Stimulated activated naive B cell treated with anti-CD40 and anti-IgM and Interleukin-4, amounts not matched to agents 10 μg/mL and 1 μg/mL and 100 μg/mL, for 72 hours (primary cell): ENCODE data around the gene KLF13.

Experiments
- ATAC-seq, 2 donors: fragments of 150-1000 bp; cut with Tn5 transposase; replicated peaks; 2 replicates each; pipeline ENCODE4 v1.10.0; 2021; ENCODE audit warnings: moderate library complexity in 1 of 2
- DNase-seq: peaks from one replicate; pipeline ENCODE4 v3.0.0; 2021
- H3K27ac Mint-ChIP-seq: one replicate; pipeline ENCODE4 v1.8.0; 2022; ENCODE audit warnings: mild to moderate bottlenecking, mixed read lengths
- H3K27me3 Mint-ChIP-seq, 2 donors: one replicate each; pipeline ENCODE4 v1.8.0; 2022; ENCODE audit warnings: mixed read lengths in 2 of 2
- H3K36me3 Mint-ChIP-seq, 2 donors: one replicate each; pipeline ENCODE4 v1.8.0; 2022; ENCODE audit warnings: mixed read lengths in 2 of 2, mild to moderate bottlenecking in 1 of 2
- H3K4me1 Mint-ChIP-seq, 2 donors: one replicate each; pipeline ENCODE4 v1.8.0; 2022; ENCODE audit warnings: mixed read lengths in 2 of 2, mild to moderate bottlenecking in 1 of 2
- H3K4me3 Mint-ChIP-seq, 2 donors: one replicate each; pipeline ENCODE4 v1.8.0; 2022; ENCODE audit warnings: mild to moderate bottlenecking in 2 of 2, mixed read lengths in 2 of 2, moderate library complexity in 1 of 2
- H3K9me3 Mint-ChIP-seq, 2 donors: one replicate each; pipeline ENCODE4 v1.8.0; 2022; ENCODE audit warnings: mixed read lengths in 2 of 2, mild to moderate bottlenecking in 1 of 2

KLF13 gene

DNA sequence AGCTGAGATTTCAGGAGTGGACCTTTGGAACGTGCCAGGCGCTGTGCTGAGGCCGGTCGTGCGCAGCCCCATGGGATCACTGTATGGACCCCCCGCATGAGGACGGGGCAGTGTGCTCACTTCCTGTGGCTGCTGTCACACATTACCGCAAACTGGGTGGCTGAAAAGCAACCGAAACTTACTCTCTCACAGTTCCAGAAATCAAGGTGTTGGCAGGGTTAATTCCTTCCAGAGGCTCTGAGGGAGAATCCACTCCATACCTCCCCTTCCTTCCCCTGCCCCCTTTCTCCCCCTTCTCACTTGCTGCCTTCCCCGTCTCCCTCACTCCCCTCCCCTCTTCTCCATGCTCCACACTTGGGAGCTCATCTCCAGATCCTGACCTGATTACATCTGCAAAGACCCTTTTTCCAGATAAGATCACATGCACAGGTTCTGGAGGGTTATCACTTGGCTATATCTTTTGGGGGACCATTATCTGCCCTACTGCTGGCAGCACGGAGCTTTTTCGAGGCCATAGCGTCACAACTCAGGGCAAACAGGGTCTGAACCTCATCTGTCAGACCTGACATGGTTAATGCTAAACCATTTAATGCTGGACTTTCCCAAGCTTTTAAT is 41.2 kb downstream of the KLF13 start:
- Mint-ChIP-seq H3K27ac (peak overlapping the region; percentile 91), H3K9me3 (peaks cover 0 to 5% of the 10 kb centered on the region in 2 donors), H3K36me3 (peaks cover 24 to 53% of the 10 kb centered on the region in 2 donors), H3K4me3 (peak overlapping the region; percentile 17 to 41), H3K4me1 (peaks cover 64 to 96% of the 10 kb centered on the region in 2 donors), H3K27me3 (no peaks in the 10 kb centered on the region)
- DNase-seq (no peak), ATAC-seq (peak; percentile 38 to 41)

GRCh38 chr15:31369727-31370126 is 43.1 kb downstream of the KLF13 start:
- peaks cover 0 to 5% of the 10 kb centered on the region in 2 donors for H3K9me3 Mint-ChIP-seq
- peaks cover 29 to 52% of the 10 kb centered on the region in 2 donors for H3K36me3 Mint-ChIP-seq
- no peak for DNase-seq
- H3K4me1 Mint-ChIP-seq: peaks cover 53 to 95% of the 10 kb centered on the region in 2 donors
- no peak overlapping the region for H3K4me3 Mint-ChIP-seq
- H3K27ac Mint-ChIP-seq: peak overlapping the region; percentile 67
- H3K27me3 Mint-ChIP-seq: no peaks in the 10 kb centered on the region
- ATAC-seq: no peak

DNA sequence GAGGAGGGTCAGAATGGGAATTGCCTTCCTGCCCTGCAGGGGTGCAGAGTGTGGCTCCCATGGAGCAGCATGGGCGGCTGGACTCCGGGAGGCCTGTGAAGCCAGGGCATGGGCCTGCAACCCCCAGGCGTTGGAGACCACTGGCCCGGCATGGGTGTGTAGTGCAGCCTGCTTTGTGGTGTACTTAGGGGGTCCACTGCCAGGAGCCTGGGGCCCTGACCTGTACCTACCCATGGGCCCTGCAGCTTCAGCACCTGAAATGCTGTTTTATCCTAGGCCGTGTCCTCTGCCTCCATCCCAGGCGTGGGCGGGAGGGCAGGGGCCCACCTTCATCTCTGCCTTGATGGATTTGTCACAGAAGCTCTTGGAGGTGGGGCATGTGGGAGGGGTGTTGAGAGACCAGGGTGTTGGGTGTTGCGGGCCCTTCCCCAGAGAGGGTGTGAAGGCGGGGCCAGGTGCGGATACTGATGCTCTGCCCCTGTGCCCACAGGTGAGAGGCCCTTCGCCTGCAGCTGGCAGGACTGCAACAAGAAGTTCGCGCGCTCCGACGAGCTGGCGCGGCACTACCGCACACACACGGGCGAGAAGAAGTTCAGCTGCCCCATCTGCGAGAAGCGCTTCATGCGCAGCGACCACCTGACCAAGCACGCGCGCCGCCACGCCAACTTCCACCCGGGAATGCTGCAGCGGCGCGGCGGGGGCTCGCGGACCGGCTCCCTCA is 45.0 kb downstream of the KLF13 start:
- H3K4me1 Mint-ChIP-seq: peaks cover 45 to 95% of the 10 kb centered on the region in 2 donors
- H3K27ac Mint-ChIP-seq: peak overlapping the region; percentile 14
- no peak for DNase-seq
- peaks cover 0 to 5% of the 10 kb centered on the region in 2 donors for H3K9me3 Mint-ChIP-seq
- H3K27me3 Mint-ChIP-seq: no peaks in the 10 kb centered on the region
- no peak for ATAC-seq
- H3K36me3 Mint-ChIP-seq: peaks cover 31 to 64% of the 10 kb centered on the region in 2 donors
- H3K4me3 Mint-ChIP-seq: no peak overlapping the region

- H3K9me3 Mint-ChIP-seq: peaks cover 0 to 5% of the 10 kb centered on the region in 2 donors
- no peak overlapping the region for H3K4me3 Mint-ChIP-seq
- H3K4me1 Mint-ChIP-seq: peaks cover 38 to 86% of the 10 kb centered on the region in 2 donors
- DNase-seq: no peak
- H3K27me3 Mint-ChIP-seq: no peaks in the 10 kb centered on the region
- H3K27ac Mint-ChIP-seq: no peak overlapping the region
- peaks cover 31 to 58% of the 10 kb centered on the region in 2 donors for H3K36me3 Mint-ChIP-seq
- ATAC-seq: no peak
These were observed 46.0 kb downstream of the KLF13 start for GRCh38 chr15:31372635-31373091.

DNA sequence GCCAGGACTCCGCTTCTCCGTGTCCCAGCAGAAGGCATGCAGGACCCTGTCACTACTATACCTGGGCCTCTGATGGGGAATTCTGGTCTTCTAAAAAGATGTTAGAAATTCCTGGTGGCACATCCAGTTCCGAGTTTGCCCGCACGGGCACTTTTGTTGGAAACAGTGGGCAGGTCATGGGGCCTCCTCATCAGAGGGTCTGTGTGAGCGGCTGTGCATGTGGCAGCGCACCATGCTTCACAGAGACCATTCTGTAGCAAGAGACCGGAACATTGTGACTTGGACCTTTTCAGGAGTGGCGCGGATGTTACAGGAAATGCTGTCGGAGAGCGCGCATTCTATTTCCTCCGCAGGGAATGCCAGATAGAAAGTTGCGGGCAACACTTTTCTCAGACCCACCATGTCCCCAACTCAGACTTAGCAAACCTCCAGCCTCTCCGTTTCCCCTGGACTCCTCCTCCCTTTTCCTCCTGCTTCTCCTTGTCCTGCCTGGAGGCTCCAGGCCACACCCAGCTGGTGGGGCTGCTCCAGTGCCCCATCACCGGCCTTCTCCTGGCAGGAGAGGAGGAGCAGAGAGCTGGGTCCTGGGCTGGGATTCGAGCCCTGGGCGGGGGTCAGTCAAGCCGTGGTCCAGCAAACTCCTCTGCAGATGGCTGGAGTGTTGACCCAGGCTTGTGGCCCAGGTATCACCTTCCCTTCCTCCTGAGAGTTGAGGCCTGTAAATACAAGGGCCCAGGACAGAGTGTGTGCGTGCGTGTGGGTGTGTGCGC is 46.6 kb downstream of the KLF13 start:
- Mint-ChIP-seq H3K27ac (peak overlapping the region; percentile 81), H3K36me3 (peaks cover 31 to 56% of the 10 kb centered on the region in 2 donors), H3K4me3 (no peak overlapping the region)

GRCh38 chr15:31373970-31374369 is 47.3 kb downstream of the KLF13 start:
- no peak for ATAC-seq
- Mint-ChIP-seq H3K27me3 (no peaks in the 10 kb centered on the region), H3K9me3 (peaks cover 0 to 4% of the 10 kb centered on the region in 2 donors)

More for the DNA sequence above, 46.6 kb downstream of the KLF13 start:
- H3K9me3 Mint-ChIP-seq: peaks cover 0 to 5% of the 10 kb centered on the region in 2 donors
- no peaks in the 10 kb centered on the region for H3K27me3 Mint-ChIP-seq
- peaks cover 36 to 86% of the 10 kb centered on the region in 2 donors for H3K4me1 Mint-ChIP-seq
- ATAC-seq: no peak
- no peak for DNase-seq

DNA sequence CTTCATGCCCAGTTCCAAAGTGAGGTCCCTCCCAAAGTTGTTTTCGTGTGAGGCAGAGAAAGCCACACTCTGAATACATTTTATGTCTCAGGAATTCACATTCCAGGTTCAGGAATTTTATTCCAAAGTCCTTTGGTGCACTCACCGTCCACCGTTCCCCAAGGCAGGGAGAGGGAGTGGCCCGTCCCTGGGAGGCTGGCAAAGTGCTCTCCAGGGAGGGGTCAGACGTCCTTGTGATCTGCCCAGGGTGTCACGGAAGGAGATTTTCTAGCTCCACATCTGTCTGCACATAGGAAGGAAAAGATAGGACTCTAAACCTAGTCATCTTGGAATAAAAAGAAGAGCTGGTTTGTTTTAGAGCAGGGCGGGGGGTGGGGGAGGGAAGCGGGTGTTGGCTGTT is 47.9 kb downstream of the KLF13 start:
- Mint-ChIP-seq H3K27ac (peak overlapping the region; percentile 56), H3K36me3 (peaks cover 32 to 61% of the 10 kb centered on the region in 2 donors), H3K27me3 (no peaks in the 10 kb centered on the region), H3K4me1 (peaks cover 40 to 84% of the 10 kb centered on the region in 2 donors), H3K4me3 (no peak overlapping the region), H3K9me3 (peaks cover 0 to 3% of the 10 kb centered on the region in 2 donors)
- ATAC-seq (no peak), DNase-seq (no peak)

More at GRCh38 chr15:31373970-31374369, 47.3 kb downstream of the KLF13 start:
- peak overlapping the region; percentile 81 for H3K27ac Mint-ChIP-seq
- peaks cover 40 to 86% of the 10 kb centered on the region in 2 donors for H3K4me1 Mint-ChIP-seq
- H3K36me3 Mint-ChIP-seq: peaks cover 33 to 61% of the 10 kb centered on the region in 2 donors
- no peak overlapping the region for H3K4me3 Mint-ChIP-seq
- no peak for DNase-seq

DNA sequence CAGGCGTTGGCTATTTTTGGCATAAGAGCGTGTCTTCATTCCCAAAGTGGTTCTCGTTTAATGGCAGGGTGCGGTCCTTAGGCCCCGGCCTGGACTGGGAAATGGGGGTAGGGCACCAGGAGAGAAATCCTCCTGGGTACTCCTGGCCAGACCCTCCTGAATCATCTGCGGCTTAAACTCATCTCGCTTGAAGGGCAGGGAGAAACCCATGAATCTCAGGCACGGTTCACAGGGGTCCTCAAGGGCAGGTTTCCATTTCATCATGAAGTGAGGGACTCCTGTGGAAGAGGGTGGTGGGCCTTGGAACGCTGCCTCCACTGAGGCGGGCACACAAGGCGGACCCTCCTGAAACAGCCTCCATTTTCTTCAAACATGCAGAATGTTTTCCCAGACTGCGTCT is 48.4 kb downstream of the KLF13 start:
- Mint-ChIP-seq H3K27ac (peak overlapping the region; percentile 9), H3K4me3 (no peak overlapping the region), H3K9me3 (no peaks in the 10 kb centered on the region), H3K36me3 (peaks cover 35 to 61% of the 10 kb centered on the region in 2 donors), H3K27me3 (no peaks in the 10 kb centered on the region), H3K4me1 (peaks cover 35 to 79% of the 10 kb centered on the region in 2 donors)
- ATAC-seq (no peak), DNase-seq (no peak)

GRCh38 chr15:31375772-31376171 is 49.1 kb downstream of the KLF13 start:
- Mint-ChIP-seq H3K9me3 (no peaks in the 10 kb centered on the region), H3K36me3 (peaks cover 40 to 63% of the 10 kb centered on the region in 2 donors), H3K27ac (no peak overlapping the region), H3K4me1 (peaks cover 33 to 71% of the 10 kb centered on the region in 2 donors), H3K27me3 (no peaks in the 10 kb centered on the region), H3K4me3 (no peak overlapping the region)
- ATAC-seq (no peak), DNase-seq (no peak)

DNA sequence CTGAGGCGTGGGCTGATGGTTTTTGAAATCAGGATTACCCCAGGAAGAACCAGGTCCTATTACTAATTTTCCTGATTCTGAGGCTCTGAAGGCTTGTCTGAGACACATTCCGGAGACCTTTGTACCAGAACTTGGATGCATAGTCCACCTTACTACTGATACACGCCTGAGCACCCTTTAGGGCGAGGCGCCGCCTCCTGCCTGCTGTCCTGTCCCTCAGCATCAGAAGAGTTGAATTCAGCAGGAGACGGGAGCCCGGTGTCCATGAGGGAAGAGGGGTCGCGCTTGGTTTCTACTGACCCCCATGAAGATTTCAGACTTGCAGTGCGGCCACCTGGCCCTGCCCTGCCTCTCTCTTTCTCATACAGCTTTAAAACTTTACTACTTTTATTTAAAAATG is 49.9 kb downstream of the KLF13 start:
- no peak for DNase-seq
- Mint-ChIP-seq H3K27me3 (no peaks in the 10 kb centered on the region), H3K4me3 (no peak overlapping the region)

DNA sequence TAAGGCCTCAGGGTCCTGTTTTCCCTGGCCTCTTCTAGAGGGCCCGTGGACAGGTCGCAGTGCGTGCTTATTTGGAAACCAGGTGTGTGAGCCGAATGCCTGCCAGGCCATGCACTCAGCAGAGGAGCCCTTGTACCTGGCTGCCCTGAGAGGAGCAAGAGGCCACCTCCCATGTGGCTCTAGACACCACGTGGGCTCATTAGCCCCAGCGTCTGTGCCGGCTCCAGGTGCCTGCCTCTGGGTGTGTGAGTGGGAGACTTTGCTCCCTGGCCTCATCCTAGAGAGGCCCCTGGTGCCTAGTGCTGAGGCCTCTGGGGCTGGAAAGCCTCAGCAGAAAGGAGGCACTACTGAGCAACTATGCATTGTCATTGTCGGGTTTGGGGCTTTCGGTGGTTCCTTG is 50.4 kb downstream of the KLF13 start:
- Mint-ChIP-seq H3K4me1 (peaks cover 26 to 70% of the 10 kb centered on the region in 2 donors), H3K36me3 (peaks cover 46 to 67% of the 10 kb centered on the region in 2 donors), H3K27ac (no peak overlapping the region), H3K9me3 (peaks cover 0 to 4% of the 10 kb centered on the region in 2 donors), H3K4me3 (no peak overlapping the region), H3K27me3 (no peaks in the 10 kb centered on the region)
- no peak for DNase-seq
- ATAC-seq: no peak

More for the DNA sequence above, 49.9 kb downstream of the KLF13 start:
- H3K27ac Mint-ChIP-seq: peak overlapping the region; percentile 20
- H3K36me3 Mint-ChIP-seq: peaks cover 45 to 64% of the 10 kb centered on the region in 2 donors
- ATAC-seq: no peak
- H3K4me1 Mint-ChIP-seq: peaks cover 28 to 68% of the 10 kb centered on the region in 2 donors
- H3K9me3 Mint-ChIP-seq: peaks cover 0 to 4% of the 10 kb centered on the region in 2 donors

- Mint-ChIP-seq H3K36me3 (peaks cover 36 to 63% of the 10 kb centered on the region in 2 donors), H3K4me3 (no peak overlapping the region), H3K4me1 (peaks cover 28 to 64% of the 10 kb centered on the region in 2 donors), H3K27me3 (no peaks in the 10 kb centered on the region), H3K27ac (peak overlapping the region; percentile 80), H3K9me3 (peaks cover 0 to 4% of the 10 kb centered on the region in 2 donors)
- ATAC-seq (peak in 1 of 2 donors; percentile 19), DNase-seq (no peak)
These were observed 51.8 kb downstream of the KLF13 start for GRCh38 chr15:31378363-31378903.

DNA sequence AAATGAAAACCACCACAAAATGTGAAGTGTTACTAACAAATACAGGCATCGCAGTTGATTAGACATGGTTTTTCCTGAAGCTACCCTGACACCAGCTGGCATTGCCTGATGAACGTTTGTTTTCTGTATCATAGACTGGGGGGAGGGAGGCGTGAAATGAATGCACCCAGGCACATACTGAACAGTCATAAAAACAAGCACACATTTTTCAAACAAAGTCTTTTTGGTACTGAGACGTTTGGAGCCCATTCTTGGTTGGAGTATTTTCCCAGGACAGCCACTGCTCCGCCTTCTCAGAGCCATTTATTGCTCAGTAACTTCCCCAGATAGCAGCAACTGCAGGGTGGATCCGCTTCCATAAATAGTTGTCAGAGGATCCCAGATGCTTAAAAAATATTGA is 52.4 kb downstream of the KLF13 start:
- peak overlapping the region; percentile 80 for H3K27ac Mint-ChIP-seq
- H3K4me1 Mint-ChIP-seq: peaks cover 26 to 59% of the 10 kb centered on the region in 2 donors
- peaks cover 0 to 4% of the 10 kb centered on the region in 2 donors for H3K9me3 Mint-ChIP-seq
- ATAC-seq: peak; percentile 55 to 58
- no peaks in the 10 kb centered on the region for H3K27me3 Mint-ChIP-seq
- no peak overlapping the region for H3K4me3 Mint-ChIP-seq
- DNase-seq: no peak
- H3K36me3 Mint-ChIP-seq: peaks cover 33 to 60% of the 10 kb centered on the region in 2 donors

- DNase-seq (no peak), ATAC-seq (no peak)
- Mint-ChIP-seq H3K27ac (peak overlapping the region; percentile 71), H3K4me1 (peaks cover 24 to 54% of the 10 kb centered on the region in 2 donors), H3K27me3 (no peaks in the 10 kb centered on the region), H3K4me3 (no peak overlapping the region), H3K9me3 (peaks cover 0 to 4% of the 10 kb centered on the region in 2 donors), H3K36me3 (peaks cover 30 to 56% of the 10 kb centered on the region in 2 donors)
These were observed 52.9 kb downstream of the KLF13 start for GRCh38 chr15:31379577-31379976.
